ENCODE measurements around the gene NLK.
"Not testable (repeated sequence)": the region's sequence is repeated elsewhere in the genome, so short reads cannot be mapped to it uniquely, and the experiment has no call there.

Gene NLK

DNA sequence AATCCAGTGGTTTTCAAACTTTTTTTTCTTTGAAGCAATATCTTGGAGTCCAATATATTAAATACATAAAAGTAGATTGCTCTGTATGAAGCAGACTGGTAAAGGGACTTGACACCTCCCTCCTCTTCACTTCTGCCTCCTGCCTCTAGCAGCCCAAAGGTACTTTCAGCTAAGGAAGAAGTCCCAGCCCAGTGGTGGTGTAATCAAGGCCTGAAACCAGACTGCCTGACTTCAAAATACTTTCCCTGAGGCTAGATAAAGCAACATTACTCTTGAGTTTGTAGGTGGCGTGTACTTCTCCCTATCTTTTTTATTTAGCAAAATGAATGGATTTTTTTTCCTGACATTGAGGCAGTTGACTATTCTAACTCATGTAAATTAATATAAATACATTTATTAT, 154.2 kb downstream of the NLK start:
- no peak for DNase-seq (ENCODE audit: low read depth)

GRCh38 chr17:28199115-28199514, 156.6 kb downstream of the NLK start:
- no peak for DNase-seq (ENCODE audit: low read depth)

DNA sequence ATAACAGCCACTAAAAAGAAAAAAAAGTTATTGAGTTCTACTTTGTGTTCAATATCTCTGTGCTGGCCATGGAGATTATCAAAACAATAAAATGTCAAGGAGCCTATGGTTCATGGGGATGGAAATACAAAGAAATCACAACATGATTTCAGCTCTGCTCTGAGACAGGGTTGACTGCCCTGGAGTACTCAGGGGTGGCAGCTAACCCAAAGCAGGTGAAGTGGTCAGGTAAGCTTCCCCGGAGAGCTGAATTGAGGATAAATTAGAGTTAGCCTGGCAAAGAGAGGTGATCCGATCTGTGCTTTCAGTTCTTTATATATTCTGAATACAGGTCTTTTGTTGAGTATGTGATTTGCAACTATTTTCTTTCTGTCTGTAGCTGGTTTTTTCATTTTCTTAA, 157.3 kb downstream of the NLK start:
- DNase-seq (ENCODE audit: low read depth) = no peak

GRCh38 chr17:28201315-28201714, 158.8 kb downstream of the NLK start:
- DNase-seq (ENCODE audit: low read depth) = no peak

- no peak for DNase-seq (ENCODE audit: low read depth)
These were observed 161.8 kb downstream of the NLK start for GRCh38 chr17:28204244-28204643.

DNA sequence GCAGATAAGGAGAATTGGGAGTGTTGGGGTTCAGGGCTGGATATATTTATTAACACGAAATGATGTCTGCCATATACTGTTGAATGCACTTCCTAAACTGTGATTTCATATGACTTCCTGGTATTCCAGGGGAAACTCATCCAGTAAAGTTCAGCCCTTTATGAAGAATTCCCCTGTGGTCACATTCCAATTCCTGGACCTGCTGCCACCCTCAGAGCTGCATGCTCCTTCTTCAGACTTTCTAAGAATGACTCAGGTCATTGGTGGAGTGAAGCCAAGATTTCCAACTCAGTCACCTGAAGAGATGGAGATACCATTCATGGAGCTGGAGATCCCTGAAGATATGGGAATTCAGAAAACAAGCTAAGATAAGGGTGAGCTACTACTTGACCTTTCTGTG, 162.3 kb downstream of the NLK start:
- no peak for DNase-seq (ENCODE audit: low read depth)

GRCh38 chr17:28206292-28206691, 163.8 kb downstream of the NLK start:
- no peak for DNase-seq (ENCODE audit: low read depth)

DNA sequence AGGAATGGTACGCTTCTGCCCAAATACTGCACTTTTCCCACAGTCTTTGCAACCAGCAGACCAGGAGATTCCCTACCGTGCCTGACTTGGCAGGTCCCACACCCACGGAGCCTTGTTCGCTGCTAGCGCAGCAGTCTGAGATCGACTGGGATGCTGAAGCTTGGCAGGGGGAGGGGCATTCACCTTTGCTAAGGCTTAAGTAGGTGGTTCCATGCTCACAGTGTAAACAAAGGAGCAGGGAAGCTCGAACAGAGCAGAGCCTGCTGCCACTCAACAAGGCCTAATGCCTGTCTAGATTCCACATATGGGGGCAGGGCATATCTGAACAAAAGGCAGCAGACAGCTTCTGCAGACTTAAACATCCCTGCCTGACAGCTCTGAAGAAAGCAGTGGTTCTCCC, 169.3 kb downstream of the NLK start:
- no peak for DNase-seq (ENCODE audit: low read depth)

GRCh38 chr17:28213578-28213977, 171.1 kb downstream of the NLK start:
- not testable (repeated sequence) for DNase-seq (ENCODE audit: low read depth)

GRCh38 chr17:28216052-28216451, 173.6 kb downstream of the NLK start:
- no peak for DNase-seq (ENCODE audit: low read depth)

- peak; percentile 13 for DNase-seq (ENCODE audit: low read depth)
These were observed 174.1 kb downstream of the NLK start for GRCh38 chr17:28216528-28216927.

GRCh38 chr17:28219771-28220170, 177.3 kb downstream of the NLK start:
- DNase-seq (ENCODE audit: low read depth) = no peak

GRCh38 chr17:28221751-28222414, 179.4 kb downstream of the NLK start:
- DNase-seq (ENCODE audit: low read depth) = no peak

- DNase-seq (ENCODE audit: low read depth) = no peak
These were observed 182.8 kb downstream of the NLK start for GRCh38 chr17:28225271-28225670.

- DNase-seq (ENCODE audit: low read depth) = no peak
These were observed 183.4 kb downstream of the NLK start for GRCh38 chr17:28225867-28226266.

DNA sequence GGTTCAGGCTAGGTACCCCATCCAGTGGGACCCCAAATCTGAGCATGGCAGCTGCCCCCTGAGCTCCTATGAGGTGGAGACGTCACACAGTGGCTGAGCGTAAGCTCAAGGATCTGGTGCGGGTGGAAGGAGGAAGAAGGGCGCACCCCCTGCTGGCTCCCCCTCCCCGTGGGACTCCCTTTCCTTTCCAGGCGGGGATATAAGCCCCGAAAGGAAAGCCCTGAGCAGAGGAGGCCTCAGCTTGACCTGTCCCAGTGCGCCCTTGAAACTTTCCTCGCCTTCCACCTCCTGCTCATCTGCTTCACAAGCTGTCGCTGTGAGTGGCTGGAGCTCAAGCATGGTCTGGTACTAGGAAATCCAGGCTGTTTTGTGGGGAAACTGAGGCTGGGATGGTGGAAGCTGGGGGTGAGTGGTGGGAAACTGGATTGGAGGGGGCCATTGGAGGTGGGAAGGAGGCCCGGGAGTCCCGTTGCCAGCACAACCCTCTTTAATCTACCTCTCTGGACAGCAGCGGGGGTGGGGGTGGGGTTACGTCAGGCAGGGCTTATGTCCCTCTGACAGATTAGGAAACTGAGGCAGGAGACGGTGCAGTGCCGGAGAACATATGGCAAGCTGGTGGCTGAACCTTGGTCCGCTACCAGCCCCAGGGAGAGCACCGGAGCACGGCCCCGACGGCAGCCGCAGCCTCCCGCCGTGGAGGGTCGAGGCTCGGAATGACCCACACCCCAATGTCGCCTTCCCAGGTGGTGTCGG, 184.3 kb downstream of the NLK start:
- DNase-seq (ENCODE audit: low read depth) = no peak

- DNase-seq (ENCODE audit: low read depth) = no peak
These were observed 185.0 kb downstream of the NLK start for GRCh38 chr17:28227316-28228108.

DNA sequence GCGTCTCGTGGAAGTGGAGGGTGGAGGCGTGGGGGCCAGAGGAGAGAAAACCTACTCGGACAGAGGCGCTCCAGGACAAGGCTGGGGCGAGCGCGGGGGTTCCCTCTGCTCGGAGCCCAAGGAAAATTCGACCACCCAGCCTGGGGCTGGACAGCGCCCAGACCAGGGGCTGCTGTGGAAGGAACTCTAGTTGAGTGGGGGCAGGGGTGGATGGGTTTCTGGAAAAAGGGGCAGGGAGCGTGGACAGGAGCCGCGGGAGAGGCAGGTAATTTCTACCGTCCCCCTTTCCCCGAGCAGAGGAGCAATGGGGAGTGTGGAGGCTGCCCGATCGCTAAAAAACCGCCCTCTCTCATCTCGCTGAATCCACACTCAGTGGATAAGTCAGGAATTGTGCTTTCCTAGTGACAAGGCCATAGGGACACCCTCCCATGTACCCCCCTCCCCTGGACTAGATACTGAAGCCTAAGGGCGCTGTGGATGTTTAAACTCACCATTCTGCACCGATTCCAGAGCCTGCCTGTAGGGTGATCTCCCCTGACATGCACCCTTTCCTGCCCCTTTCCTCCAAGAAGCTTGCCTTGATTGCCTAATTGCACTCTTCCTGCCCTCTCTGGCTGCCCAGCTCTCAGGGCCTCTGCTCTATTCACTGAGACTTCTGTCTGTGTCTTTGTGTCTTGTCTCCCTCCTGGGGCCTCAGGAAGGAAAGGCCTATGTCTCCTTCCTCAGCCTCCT, 185.8 kb downstream of the NLK start:
- no peak for DNase-seq (ENCODE audit: low read depth)

DNA sequence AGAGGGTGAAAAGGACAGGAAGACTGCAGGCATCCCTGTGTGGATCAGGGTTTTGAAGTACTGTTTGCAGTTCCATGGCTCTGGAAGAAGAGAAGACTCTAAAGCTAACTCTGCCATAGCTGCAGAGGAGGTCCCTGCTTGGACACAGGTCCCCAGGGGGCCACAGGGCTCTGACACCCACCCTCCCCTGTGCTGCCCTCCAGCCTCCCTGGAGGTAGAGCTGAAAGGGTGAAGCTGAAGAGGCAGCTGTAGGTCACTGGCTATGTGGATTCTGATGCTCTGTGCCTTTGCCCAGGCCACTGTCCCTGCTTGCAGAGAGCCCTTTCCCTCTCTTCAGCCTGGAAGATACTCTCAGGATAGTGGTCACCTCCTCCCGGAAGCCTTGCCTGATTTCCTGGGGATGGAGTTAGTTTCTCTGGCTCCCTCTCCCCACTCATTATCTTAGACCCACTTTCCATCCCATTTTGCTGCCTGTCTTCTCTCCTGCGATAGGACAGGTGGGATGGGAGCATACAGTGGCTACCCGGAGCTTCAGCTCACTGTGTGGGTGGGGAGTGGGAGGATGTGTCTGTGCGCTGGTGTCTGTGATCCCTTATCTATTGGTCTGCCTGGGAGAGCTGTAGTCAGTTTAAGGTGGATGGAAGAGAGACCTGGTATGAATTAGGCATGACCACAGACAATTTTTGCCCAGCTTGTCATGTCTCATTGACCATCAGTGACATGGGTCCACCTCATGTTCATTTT, 186.7 kb downstream of the NLK start:
- no peak for DNase-seq (ENCODE audit: low read depth)

- DNase-seq (ENCODE audit: low read depth) = no peak
These were observed 187.5 kb downstream of the NLK start for GRCh38 chr17:28230011-28230410.

- not testable (repeated sequence) for DNase-seq (ENCODE audit: low read depth)
These were observed 188.1 kb downstream of the NLK start for GRCh38 chr17:28230607-28231006.

DNA sequence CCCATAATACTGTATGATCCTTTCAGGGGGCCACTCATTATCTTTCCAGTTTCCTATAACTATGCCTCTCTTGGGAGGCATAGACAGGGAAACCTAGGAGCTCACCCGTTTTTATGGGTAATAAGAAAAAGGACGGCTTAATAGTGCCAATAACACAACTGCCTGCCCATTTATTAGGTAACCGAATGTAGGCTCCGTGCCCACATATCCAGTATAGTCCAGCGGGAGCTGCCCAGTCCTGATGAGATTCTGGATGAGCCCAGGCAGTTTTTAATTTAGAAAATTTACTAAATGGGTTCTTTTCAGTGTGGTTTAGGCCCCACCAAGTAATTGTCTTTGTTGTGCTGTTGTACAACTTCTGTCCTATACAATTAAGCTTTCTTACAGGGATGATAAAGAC, 189.1 kb downstream of the NLK start:
- not testable (repeated sequence) for DNase-seq (ENCODE audit: low read depth)

Measured in fibroblast of gingiva (primary cell).